SKM-1 (cell line): Measurements from ENCODE around the gene DOK5.

Experiments used
- DNase-seq: peaks from one replicate; lab custom pipeline; 2025; ENCODE audit not compliant: unreplicated experiment; lab: John Stamatoyannopoulos, UW

The DOK5 gene

DNA sequence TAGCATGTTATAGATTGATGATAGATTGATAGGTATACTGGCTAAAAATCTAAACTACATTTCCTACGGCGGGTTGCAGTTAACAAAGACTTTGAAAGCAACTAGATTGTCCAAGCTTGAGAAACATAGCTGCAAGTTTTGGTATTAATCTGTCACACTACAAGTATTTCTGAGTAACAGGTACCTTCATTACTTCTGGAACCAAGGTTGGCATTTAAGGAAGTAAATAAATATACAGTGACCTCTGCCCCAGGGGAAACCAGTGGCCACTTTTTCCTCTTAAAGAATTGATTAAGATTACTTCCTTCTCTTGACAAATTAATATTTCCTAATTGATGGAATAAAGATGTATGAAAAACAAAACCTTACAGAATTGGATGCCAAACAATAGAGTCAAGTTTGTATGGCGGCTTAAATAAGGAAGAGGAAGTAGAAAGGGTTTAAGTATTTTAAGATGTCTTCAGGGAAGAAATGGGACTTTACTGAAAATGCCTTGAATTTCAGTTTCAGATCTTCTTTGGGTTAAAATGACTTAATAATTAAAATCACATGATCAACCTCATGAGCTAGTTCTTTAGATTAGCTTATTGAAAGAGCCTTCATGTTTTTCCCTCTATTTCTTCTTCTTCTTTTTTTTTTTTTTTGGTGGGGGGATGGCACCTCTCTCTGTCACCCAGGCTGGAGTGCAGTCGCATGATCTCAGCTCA, 132.8 kb downstream of the DOK5 start:
- no peak for DNase-seq

- DNase-seq, result no peak
Observed at GRCh38 chr20:54608943-54609342, 133.6 kb downstream of the DOK5 start.

DNA sequence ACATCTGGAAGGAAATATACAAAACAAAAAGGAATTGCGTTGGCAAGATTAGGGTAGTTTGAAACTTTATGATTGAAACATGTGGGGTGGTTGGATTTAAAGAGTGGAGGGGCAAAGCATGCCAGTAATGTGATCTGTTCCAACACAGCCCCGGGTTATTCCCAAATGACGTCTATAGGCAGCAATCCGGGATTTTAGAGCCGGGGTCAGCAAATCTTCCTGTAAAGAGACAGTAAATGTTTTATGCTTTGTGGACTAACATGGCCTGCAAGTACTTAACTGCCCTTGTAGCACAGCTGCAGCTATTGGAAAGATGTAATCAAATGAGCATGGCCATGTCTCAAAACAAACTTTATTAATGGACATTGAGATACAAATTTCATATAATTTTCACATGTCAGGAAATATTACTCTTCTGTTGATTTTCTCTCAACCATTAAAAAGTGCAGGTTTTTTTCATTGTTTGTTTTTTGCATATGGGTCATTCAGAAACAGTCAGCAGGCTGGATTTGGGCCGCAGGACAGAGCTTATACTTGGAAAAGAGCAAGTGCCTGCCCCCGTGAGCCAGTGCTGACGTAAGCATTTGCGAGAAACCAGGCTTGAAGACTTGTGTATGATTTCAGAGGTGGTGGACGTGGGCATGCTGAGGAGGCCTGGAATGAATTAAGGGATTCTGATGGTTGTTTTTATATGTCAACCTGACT, 136.5 kb downstream of the DOK5 start:
- DNase-seq, result no peak

GRCh38 chr20:54618412-54618811, 143.0 kb downstream of the DOK5 start:
- no peak for DNase-seq

DNA sequence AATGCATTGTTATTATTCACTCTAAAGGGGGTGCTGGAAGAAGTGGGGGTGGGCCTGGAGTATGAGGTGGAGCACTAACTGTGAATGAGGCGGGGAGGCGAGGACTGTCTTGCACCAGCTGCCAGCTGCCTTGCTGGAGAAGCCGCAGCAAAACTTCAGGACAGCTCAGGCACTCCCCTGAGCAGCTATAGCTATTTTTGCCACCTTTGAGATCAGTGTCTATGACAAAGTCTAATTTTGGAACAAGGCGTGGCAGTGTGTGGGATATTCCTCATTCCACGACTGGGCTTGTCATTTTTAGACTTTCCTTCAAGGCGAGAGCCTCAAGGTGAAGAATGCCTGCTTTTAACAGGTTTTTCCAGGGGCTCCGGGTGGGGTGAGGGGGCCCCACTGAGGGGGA, 143.8 kb downstream of the DOK5 start:
- no peak for DNase-seq

DNA sequence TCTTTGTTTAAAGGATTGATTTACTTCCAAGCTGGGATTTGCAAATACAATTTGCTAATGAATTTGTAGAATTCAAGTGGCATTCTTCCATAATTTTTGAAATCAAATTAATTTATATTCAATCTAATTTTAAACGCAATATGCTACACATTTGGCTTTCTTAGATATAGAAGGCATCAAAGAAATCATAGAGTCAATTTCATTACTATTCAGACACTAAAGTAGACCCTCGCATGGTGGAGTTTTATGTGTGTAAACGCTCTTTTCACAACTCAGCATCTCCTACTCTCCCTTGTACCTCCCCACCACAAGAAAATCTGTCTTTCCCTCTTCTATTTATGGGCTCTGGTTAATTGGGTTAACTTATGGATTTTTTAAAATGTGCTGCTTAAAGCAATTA, 144.3 kb downstream of the DOK5 start:
- no peak for DNase-seq

DNA sequence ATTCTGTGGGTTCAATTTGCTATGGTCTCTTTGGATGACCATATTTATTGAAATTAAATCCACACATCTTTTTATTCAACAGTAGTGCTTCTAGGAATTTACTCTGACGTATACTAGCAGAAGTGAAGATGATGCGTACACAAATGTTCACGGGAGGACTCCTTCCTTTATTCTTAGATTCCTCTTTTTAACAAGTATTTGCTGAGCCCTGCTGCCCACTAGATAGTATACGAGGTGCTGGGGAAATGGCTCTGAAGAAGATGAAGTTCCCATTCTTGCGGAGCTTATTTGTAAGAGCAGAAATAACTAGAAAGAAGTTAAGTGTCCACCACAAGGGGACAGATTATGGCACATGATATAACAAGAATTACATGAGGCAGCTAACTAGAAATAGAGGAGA, 145.2 kb downstream of the DOK5 start:
- no peak for DNase-seq

- no peak for DNase-seq
Observed at GRCh38 chr20:54622333-54623295, 147.2 kb downstream of the DOK5 start.

- no peak for DNase-seq
Observed at GRCh38 chr20:54623991-54624569, 148.7 kb downstream of the DOK5 start.

- no peak for DNase-seq
Observed at GRCh38 chr20:54624706-54625390, 149.5 kb downstream of the DOK5 start.

DNA sequence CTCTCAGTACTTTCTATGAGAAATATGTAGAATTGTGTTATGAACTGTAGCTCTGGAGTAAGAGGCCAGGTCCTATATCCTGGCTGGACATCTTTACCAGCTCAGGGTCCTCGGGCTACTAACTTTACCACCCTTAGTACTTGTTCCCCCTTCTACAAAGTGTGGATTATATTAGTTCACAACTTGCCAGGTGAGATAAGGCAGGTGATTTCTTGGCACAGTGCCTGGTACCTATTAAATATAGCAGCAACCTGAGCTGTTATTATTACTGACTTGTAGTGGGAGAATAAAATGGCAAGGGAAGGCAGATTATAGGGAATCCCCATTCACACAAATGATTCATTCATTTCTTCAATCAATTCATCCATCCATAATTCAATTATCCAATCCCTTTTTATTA, 150.1 kb downstream of the DOK5 start:
- DNase-seq, result no peak

GRCh38 chr20:54626126-54626525, 150.7 kb downstream of the DOK5 start:
- no peak for DNase-seq

- no peak for DNase-seq
Observed at GRCh38 chr20:54629632-54630031, 154.2 kb downstream of the DOK5 start.

DNA sequence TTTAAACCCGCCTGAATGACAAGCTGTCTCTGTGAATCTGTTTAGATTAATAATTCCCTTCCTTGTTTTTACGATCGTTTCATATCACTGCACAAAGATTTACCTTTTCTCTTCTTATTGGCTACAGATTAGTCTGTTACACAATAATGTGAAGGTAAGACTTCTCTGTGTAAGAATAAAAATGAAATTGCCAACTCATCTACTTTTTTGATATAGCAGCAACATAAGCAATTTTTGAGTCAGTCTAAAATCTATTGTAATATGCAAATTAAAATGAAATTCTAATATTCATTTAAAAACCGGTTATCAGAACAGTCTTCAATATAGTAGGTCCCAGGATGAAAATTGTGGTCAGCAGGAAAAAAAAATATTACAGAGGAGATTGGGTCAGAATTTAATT, 155.2 kb downstream of the DOK5 start:
- DNase-seq, result no peak

DNA sequence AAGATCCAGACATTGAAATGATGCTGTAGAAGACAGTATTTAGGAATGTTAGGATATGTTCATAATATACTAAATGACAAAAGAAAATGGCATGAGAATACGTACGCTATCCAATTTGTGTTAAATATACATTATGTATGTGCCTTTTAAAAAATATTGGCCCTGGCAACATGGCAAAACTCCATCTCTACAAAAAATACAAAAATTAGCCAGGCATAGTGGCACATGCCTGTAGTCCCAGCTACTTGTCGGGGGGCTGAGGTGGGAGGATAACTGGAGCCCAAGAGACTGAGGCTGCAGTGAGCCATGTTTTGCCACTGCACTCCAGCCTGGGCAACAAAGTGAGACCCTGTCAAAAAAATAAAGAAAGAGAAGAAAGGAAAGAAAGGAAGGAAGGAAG, 155.7 kb downstream of the DOK5 start:
- no peak for DNase-seq

GRCh38 chr20:54633374-54634355, 158.3 kb downstream of the DOK5 start:
- no peak for DNase-seq

DNA sequence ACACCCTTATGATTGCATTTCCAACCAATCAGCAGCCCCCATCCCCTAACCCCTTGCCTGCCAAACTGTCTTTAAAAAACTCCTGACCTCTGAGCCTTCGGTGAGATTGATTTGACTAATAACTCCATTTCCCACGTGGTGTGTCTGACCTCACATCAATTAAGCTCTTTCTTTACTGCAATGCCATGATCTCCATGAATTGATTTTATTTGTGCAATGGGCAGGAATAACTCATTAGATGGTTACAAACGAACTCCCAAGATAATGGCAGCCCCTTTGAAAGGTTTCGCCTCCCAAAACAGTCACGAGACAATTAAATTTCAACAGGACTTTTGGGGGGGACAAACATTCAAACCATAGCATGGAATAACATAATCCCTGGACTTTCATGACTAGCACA, 161.2 kb downstream of the DOK5 start:
- DNase-seq, result no peak

DNA sequence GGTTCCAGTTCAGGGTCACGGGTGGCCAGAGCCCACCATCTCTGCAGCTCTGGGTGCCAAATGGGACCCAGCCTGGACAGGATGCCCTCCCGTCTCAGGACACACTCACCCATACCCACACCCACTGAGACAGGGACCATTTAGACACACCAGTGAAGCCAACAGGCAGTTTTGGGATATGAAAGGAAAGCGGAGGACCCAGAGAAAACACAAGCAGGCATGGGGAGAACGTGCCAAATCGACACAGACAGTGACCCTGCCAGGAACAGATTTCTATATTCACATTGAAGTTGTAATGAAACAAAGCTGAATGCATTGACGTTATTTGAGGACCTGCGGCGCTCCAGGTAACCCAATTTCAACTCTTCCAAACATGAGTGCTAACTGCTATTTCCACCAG, 164.5 kb downstream of the DOK5 start:
- DNase-seq, result no peak

GRCh38 chr20:54640800-54641199, 165.4 kb downstream of the DOK5 start:
- DNase-seq, result no peak
